SU-DHL-6 (cell line): ENCODE data around the gene ATG12.

ENCODE experiments used
- H2AFZ ChIP-seq: fragments of 200-600 bp; sonication (generic); 2 replicates; pipeline ENCODE4 v1.6.1; 2014; ENCODE audit warnings: low read depth, mild to moderate bottlenecking, moderate library complexity, mixed read lengths, antibody characterized with exemption, low read length; ENCODE audit not compliant: severe bottlenecking
- H3F3A ChIP-seq: fragments of 200-600 bp; shearing (Covaris generic); 2 replicates; pipeline ENCODE4 v1.6.0; 2016; ENCODE audit warnings: antibody characterized with exemption, mild to moderate bottlenecking; ENCODE audit not compliant: insufficient read depth
- H3K27ac ChIP-seq: fragments of 200-600 bp; sonication (generic); 2 replicates; pipeline ENCODE4 v1.5.1; 2016; ENCODE audit warnings: low read depth, mild to moderate bottlenecking, low read length, moderate library complexity, mixed read lengths
- H3K27me3 ChIP-seq: fragments of 200-600 bp; sonication (generic), shearing (Covaris generic); 2 replicates; pipeline ENCODE4 v1.6.0; 2014; ENCODE audit warnings: mild to moderate bottlenecking, low read length
- H3K36me3 ChIP-seq: fragments of 200-600 bp; sonication (generic); 2 replicates; pipeline ENCODE4 v1.6.1; 2014; ENCODE audit warnings: mild to moderate bottlenecking, low read length, mixed read lengths
- H3K4me2 ChIP-seq: fragments of 300-600, 200-600 bp; shearing (Covaris generic), sonication (generic); 2 replicates; pipeline ENCODE4 v1.6.0; 2014; ENCODE audit warnings: low read length, low read depth, mild to moderate bottlenecking; ENCODE audit not compliant: poor library complexity, severe bottlenecking
- H3K4me3 ChIP-seq: fragments of 200-600 bp; sonication (generic); 2 replicates; pipeline ENCODE4 v1.5.1; 2014; ENCODE audit warnings: antibody characterized with exemption, low read length, mild to moderate bottlenecking, mixed read lengths; ENCODE audit not compliant: insufficient read depth, poor library complexity, severe bottlenecking
- H3K79me2 ChIP-seq: fragments of 200-600 bp; sonication (generic); 2 replicates; pipeline ENCODE4 v1.6.1; 2014; ENCODE audit warnings: mild to moderate bottlenecking, low read length, moderate library complexity; ENCODE audit not compliant: insufficient read depth
- H3K9ac ChIP-seq: fragments of 200-600 bp; sonication (generic); 2 replicates; pipeline ENCODE4 v1.7.0; 2014; ENCODE audit warnings: mild to moderate bottlenecking, low read length
- H3K9me2 ChIP-seq: fragments of 200-600 bp; sonication (generic); replicated peaks from 2 replicates; pipeline ENCODE4 v1.6.1; 2014; ENCODE audit warnings: low read length; ENCODE audit not compliant: insufficient read depth
- H3K9me3 ChIP-seq: fragments of 200-600 bp; sonication (generic); 2 replicates; pipeline ENCODE4 v1.6.1; 2014; ENCODE audit warnings: low read length, mixed read lengths; ENCODE audit not compliant: insufficient read depth
- H4K20me1 ChIP-seq: fragments of 200-600 bp; sonication (generic); 2 replicates; pipeline ENCODE4 v1.6.1; 2014; ENCODE audit warnings: low read depth, mild to moderate bottlenecking, antibody characterized with exemption, low read length, moderate library complexity, mixed read lengths
- CTCF ChIP-seq: fragments of 200-600 bp; sonication (generic); IDR thresholded peaks from one replicate; pipeline ENCODE4 v1.5.1; 2017; ENCODE audit warnings: antibody characterized with exemption, mild to moderate bottlenecking, low read length, moderate library complexity; ENCODE audit not compliant: insufficient read depth, poor library complexity, severe bottlenecking
- EZH2phosphoT487 ChIP-seq: fragments of 200-600 bp; sonication (generic), shearing (Covaris generic); conservative IDR thresholded peaks from 2 replicates; pipeline ENCODE4 v1.6.1; 2018; ENCODE audit warnings: mild to moderate bottlenecking, antibody characterized with exemption, low read length, moderate library complexity, mixed read lengths

The ATG12 gene

DNA sequence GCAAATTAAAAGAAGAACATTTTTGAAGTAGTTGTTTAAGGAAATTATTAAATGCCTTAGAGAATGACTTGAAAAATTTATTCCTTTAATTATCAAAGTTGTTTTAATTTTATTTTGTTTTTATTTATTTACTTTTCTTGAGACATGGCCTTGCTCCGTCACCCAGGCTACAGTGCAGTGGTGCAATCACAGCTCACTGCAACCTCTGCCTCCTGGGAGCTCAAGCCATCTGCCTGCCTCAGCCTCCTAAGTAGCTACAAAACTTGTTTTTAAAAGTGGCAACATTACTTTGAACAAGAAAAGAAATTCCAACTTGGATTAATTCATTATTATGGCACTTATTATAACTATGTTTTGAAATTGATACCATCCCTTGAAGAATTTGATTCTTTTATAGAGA is 53.9 kb downstream of the ATG12 start:
- TF ChIP-seq EZH2phosphoT487 (no peak), CTCF (no peak)

GRCh38 chr5:115785381-115786065 is 55.8 kb downstream of the ATG12 start:
- Histone ChIP-seq H3K27me3 (no peaks in the 10 kb centered on the region), H3K4me3 (no peak overlapping the region), H3F3A (no peaks in the 10 kb centered on the region), H4K20me1 (no peaks in the 10 kb centered on the region), H3K9me2 (no peaks in the 10 kb centered on the region), H3K36me3 (no peaks in the 10 kb centered on the region), H3K9me3 (0 out of 2 replicates have a peak, but pooled peaks cover 3% of the 10 kb centered on the region), H3K27ac (no peak overlapping the region), H3K4me2 (no peak overlapping the region), H2AFZ (no peak overlapping the region), H3K9ac (no peak overlapping the region), H3K79me2 (no peaks in the 10 kb centered on the region)
- no peak for TF ChIP-seq EZH2phosphoT487
- TF ChIP-seq CTCF = no peak

More for the DNA sequence above, 53.9 kb downstream of the ATG12 start:
- H4K20me1 ChIP-seq = no peaks in the 10 kb centered on the region
- no peaks in the 10 kb centered on the region for H3K9me2 ChIP-seq
- no peaks in the 10 kb centered on the region for H3K36me3 ChIP-seq
- no peak overlapping the region for H2AFZ ChIP-seq
- H3K4me3 ChIP-seq = no peak overlapping the region
- H3F3A ChIP-seq = no peaks in the 10 kb centered on the region
- no peak overlapping the region for H3K9ac ChIP-seq
- H3K9me3 ChIP-seq = 0 out of 2 replicates have a peak, but pooled peaks cover 3% of the 10 kb centered on the region
- H3K79me2 ChIP-seq = no peaks in the 10 kb centered on the region
- no peak overlapping the region for H3K4me2 ChIP-seq
- no peak overlapping the region for H3K27ac ChIP-seq
- H3K27me3 ChIP-seq = no peaks in the 10 kb centered on the region

DNA sequence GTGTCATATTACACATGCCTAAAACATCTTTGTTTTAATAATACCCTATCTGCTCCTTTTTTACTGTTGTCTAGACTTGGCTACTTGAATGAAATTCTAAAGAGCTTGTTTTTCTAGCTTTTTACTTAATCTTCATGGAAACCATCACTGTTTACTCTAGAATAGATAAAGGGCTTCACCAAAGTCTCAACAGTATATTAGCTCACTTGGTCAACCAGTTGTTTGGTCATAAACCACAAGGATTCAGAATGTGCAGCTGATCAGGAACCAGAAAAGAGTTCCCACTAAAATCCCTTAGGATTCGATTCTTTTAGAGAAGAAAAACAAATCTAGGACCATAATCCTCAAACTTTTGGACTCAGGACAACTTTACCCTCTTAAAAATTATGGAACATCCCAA is 62.9 kb downstream of the ATG12 start:
- TF ChIP-seq EZH2phosphoT487 = no peak
- no peak for TF ChIP-seq CTCF
- H3K79me2 ChIP-seq = no peaks in the 10 kb centered on the region
- H2AFZ ChIP-seq = no peak overlapping the region
- no peaks in the 10 kb centered on the region for H4K20me1 ChIP-seq
- H3K4me3 ChIP-seq = no peak overlapping the region
- H3K4me2 ChIP-seq = no peak overlapping the region
- H3K27ac ChIP-seq = no peak overlapping the region
- no peaks in the 10 kb centered on the region for H3F3A ChIP-seq
- H3K9me2 ChIP-seq = no peaks in the 10 kb centered on the region
- H3K36me3 ChIP-seq = no peaks in the 10 kb centered on the region
- no peak overlapping the region for H3K9ac ChIP-seq
- no peaks in the 10 kb centered on the region for H3K9me3 ChIP-seq
- no peaks in the 10 kb centered on the region for H3K27me3 ChIP-seq
